Liver (tissue), 9 donors: ENCODE results near the gene TRPT1. TPM values are rescaled to one million over a fixed set of nuclear protein-coding genes. Genes with fewer than 3 reads are reported as not detected.
A peak's percentile ranks its signal among the peaks of the same experiment; 100 is the strongest.

Experiments
- DNase-seq: peaks from one replicate; pipeline ENCODE4 v3.0.0-alpha.2; 2017; ENCODE audit warnings: low spot score
- H3K27ac ChIP-seq, 2 donors: one replicate each; pipeline ENCODE4 v1.7.0; 2013; ENCODE audit warnings: inconsistent platforms in 2 of 2, low read length in 2 of 2, control low read depth in 1 of 2, low read depth in 1 of 2, mild to moderate bottlenecking in 1 of 2
- H3K27me3 ChIP-seq, 4 donors: one replicate each; pipeline versions ENCODE4 v1.6.1 to v1.7.0; 2013; ENCODE audit warnings: low read length in 3 of 4, inconsistent platforms in 1 of 4, mild to moderate bottlenecking in 1 of 4, moderate library complexity in 1 of 4; ENCODE audit not compliant: control insufficient read depth in 4 of 4, insufficient read depth in 4 of 4
- H3K36me3 ChIP-seq, 4 donors: one replicate each; pipeline versions ENCODE4 v1.6.1 to v1.7.0; 2013; ENCODE audit warnings: low read length in 3 of 4, mild to moderate bottlenecking in 3 of 4, low read depth in 1 of 4, moderate library complexity in 1 of 4; ENCODE audit not compliant: control insufficient read depth in 4 of 4, insufficient read depth in 3 of 4
- H3K4me1 ChIP-seq, 4 donors: one replicate each; pipeline versions ENCODE4 v1.6.1 to v1.7.0; 2013; ENCODE audit warnings: low read length in 3 of 4, mild to moderate bottlenecking in 3 of 4, moderate library complexity in 1 of 4; ENCODE audit not compliant: control insufficient read depth in 4 of 4, insufficient read depth in 4 of 4
- H3K4me3 ChIP-seq, 3 donors: one replicate each; pipeline versions ENCODE4 v1.6.1 to v1.7.0; 2013; ENCODE audit warnings: low read length in 3 of 3, control low read depth in 1 of 3, low read depth in 1 of 3, mild to moderate bottlenecking in 1 of 3
- H3K9ac ChIP-seq, 2 donors: one replicate each; pipeline ENCODE4 v1.7.0; 2013; ENCODE audit warnings: low read length in 2 of 2, mild to moderate bottlenecking in 2 of 2, moderate library complexity in 2 of 2, control low read depth in 1 of 2, low read depth in 1 of 2
- H3K9me3 ChIP-seq, 4 donors: one replicate each; pipeline versions ENCODE4 v1.6.1 to v1.7.0; 2013; ENCODE audit warnings: low read length in 3 of 4; ENCODE audit not compliant: control insufficient read depth in 4 of 4
- EGR1 ChIP-seq, 2 donors: IDR thresholded peaks; 2 replicates each; pipeline ENCODE4 v1.6.1; 2016 to 2018; ENCODE audit warnings: antibody characterized with exemption in 2 of 2, low read depth in 2 of 2
- FOXA1 ChIP-seq: IDR thresholded peaks from 2 replicates; pipeline ENCODE4 v1.6.1; 2016; ENCODE audit warnings: antibody characterized with exemption
- GABPA ChIP-seq, 2 donors: IDR thresholded peaks in 1 of 2; conservative IDR thresholded peaks in 1 of 2; 2 replicates each; pipeline ENCODE4 v1.6.1; 2016; ENCODE audit warnings: antibody characterized with exemption in 2 of 2, mild to moderate bottlenecking in 1 of 2, moderate library complexity in 1 of 2
- HNF4A ChIP-seq, 2 donors: conservative IDR thresholded peaks; 2 replicates each; pipeline ENCODE4 v1.6.1; 2016; ENCODE audit warnings: antibody characterized with exemption in 2 of 2, mild to moderate bottlenecking in 2 of 2
- JUND ChIP-seq, 2 donors: IDR thresholded peaks; 2 replicates each; pipeline ENCODE4 v1.6.1; 2016; ENCODE audit warnings: antibody characterized with exemption in 2 of 2
- NR2F2 ChIP-seq: IDR thresholded peaks from 2 replicates; pipeline ENCODE4 v1.6.1; 2016; ENCODE audit warnings: antibody characterized with exemption
- RAD21 ChIP-seq, 2 donors: IDR thresholded peaks; 2 replicates each; pipeline ENCODE4 v1.6.1; 2016; ENCODE audit warnings: antibody characterized with exemption in 2 of 2, mild to moderate bottlenecking in 2 of 2
- RXRA ChIP-seq, 2 donors: IDR thresholded peaks; 2 replicates each; pipeline ENCODE4 v1.6.1; 2017 to 2018; ENCODE audit warnings: antibody characterized with exemption in 2 of 2, mild to moderate bottlenecking in 1 of 2
- TAF1 ChIP-seq: conservative IDR thresholded peaks from 2 replicates; pipeline ENCODE4 v1.6.1; 2016; ENCODE audit warnings: antibody characterized with exemption, mild to moderate bottlenecking
- YY1 ChIP-seq: IDR thresholded peaks from 2 replicates; pipeline ENCODE4 v1.6.1; 2016; ENCODE audit warnings: antibody characterized with exemption, mild to moderate bottlenecking
- WGBS: extraction: QIAGEN DNeasy Blood & Tissue Kit; methylation state at CpG from one replicate; pipeline ENCODE4 v1.1.7; 2013; 5-methylcytosine and 5-hydroxymethylcytosine counted together
- polyA plus RNA-seq, 2 donors: library from polyadenylated mRNA; stranded (reverse) in 1 of 2; unstranded in 1 of 2; fragments of 200-250 nt in 1 of 2; fragments of >200 nt in 1 of 2; fragmentation: Nextera tagmentation in 1 of 2; extraction: Ambion mirVana in 1 of 2; gene quantifications; one replicate each; pipeline versions ENCODE4 v1.2.1 to v1.2.3, GENCODE V29; 2013 to 2015
- total RNA-seq, 2 donors: library from RNA; depleted of rRNA; stranded (reverse); fragments of >200 nt; gene quantifications; one replicate each; pipeline ENCODE4 v1.2.3, GENCODE V29; 2014
- TF ChIP-seq, protein P1 (sequence below): IDR thresholded peaks from 2 replicates; pipeline ENCODE4 v1.6.1; 2016; ENCODE audit warnings: antibody characterized with exemption
- TF ChIP-seq, protein P2 (sequence below): IDR thresholded peaks from 2 replicates; pipeline ENCODE4 v1.6.1; 2016; ENCODE audit warnings: antibody characterized with exemption, mild to moderate bottlenecking
- TF ChIP-seq, protein P3 (sequence below): IDR thresholded peaks from 2 replicates; pipeline ENCODE4 v1.6.1; 2016; ENCODE audit warnings: antibody characterized with exemption
- TF ChIP-seq, protein P4 (sequence below): fragments of 150-350 bp; IDR thresholded peaks from 2 replicates; pipeline ENCODE4 v1.5.1; 2017; ENCODE audit warnings: improper control_type of control experiment, low read depth, low read length; ENCODE audit not compliant: missing input control
- TF ChIP-seq, protein P5 (sequence below): IDR thresholded peaks from 2 replicates; pipeline ENCODE4 v1.6.1; 2016; ENCODE audit warnings: antibody characterized with exemption
- donor health status: healthy.
- donor health status: healthy.
- donor health status: healthy.
- donor health status: healthy.
- donor health status: healthy.

Gene TRPT1
- total and polyA plus RNA-seq, 4 donors = 14.0 to 37.8 (median 20.8) TPM

DNA sequence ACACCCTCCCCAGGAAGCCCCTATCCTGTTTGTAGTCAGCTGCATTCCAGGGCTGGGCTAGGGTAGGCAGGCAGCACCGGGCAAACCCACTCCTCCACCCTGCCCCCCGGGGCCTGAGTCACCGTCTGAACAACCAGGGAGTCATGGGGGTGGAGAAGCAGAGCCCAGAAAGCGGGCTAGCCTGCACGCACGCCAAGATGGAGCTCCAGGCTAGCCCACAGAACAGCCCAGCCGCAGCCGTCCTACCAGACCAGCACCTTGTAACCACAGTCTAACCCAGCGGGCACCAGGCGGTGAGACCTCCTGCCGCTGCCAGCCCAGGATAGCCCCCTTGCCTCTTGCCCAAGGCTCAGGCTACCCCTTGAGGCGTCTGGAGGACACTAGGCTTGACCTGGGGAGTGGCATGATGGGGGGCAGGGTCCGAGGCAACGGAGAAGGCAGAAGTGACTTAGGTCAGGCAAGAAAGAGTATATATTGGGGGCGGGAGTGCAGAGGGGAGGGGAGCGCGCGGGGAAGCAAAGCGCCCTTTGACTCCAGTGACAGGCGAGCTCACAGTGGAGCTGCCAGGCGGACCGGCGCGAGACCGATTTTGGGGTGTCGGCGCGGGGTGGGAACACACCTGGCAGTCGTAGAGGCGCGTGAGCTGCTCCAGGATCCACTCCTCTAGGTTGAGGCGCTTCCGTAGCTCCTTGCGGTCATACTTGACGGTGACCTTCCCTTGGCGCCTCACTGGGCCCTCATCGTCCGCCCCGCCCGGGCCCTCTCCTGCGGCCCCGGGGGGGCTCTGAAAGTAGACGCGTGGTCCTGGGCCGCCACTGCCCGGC is 20.0 kb upstream of the TRPT1 start:
- Histone ChIP-seq H3K4me1 (peaks cover 17 to 66% (median 49%) of the 10 kb centered on the region in 4 donors), H3K9me3 (no peaks in the 10 kb centered on the region), H3K9ac (peak overlapping the region; percentile 32 to 76), H3K36me3 (peaks cover 0 to 6% (median 4%) of the 10 kb centered on the region in 4 donors), H3K27me3 (no peaks in the 10 kb centered on the region), H3K4me3 (peak overlapping the region; percentile 74 to 92 (median 89)), H3K27ac (peak overlapping the region; percentile 90 to 92)
- whole genome bisulfite sequencing = 1% methylated on average over 46 of the region's 46 CpGs
- DNase-seq = no peak
- no peak for TF ChIP-seq RXRA (IDR thresholded peaks at IDR 0.05)
- TF ChIP-seq, protein P1, sequence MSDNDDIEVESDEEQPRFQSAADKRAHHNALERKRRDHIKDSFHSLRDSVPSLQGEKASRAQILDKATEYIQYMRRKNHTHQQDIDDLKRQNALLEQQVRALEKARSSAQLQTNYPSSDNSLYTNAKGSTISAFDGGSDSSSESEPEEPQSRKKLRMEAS = no peak
- TF ChIP-seq HNF4A (conservative IDR thresholded peaks at IDR 0.05) = peak in 1 of 2 donors; percentile 16

DNA sequence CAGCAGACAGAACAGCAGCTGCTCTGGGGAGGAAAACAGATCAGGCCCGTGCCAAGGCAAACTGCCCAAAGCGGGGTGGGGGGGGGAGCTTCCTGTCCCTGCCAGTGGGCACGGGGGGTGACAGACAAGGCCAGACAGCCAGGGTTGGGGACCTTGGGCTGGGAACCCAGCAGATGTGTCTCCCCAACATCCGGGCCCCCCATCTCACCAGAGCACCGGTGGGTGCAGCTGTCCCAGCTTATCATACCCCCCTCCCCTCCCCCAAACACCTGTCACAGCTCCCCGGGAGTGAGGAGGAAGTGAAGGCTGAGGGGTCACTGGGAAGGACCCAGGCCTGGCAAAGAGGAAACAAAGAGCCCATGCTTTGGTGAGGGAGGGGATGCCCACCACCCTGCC is 19.4 kb upstream of the TRPT1 start:
- Histone ChIP-seq H3K27me3 (no peaks in the 10 kb centered on the region), H3K9me3 (no peaks in the 10 kb centered on the region), H3K4me3 (peak overlapping the region; percentile 74 to 92 (median 89)), H3K27ac (peak overlapping the region; percentile 90 to 92), H3K9ac (peak overlapping the region; percentile 32 to 76), H3K36me3 (peaks cover 0 to 6% (median 4%) of the 10 kb centered on the region in 4 donors), H3K4me1 (peaks cover 16 to 62% (median 46%) of the 10 kb centered on the region in 4 donors)
- TF ChIP-seq FOXA1 (no peak), TAF1 (no peak), NR2F2 (no peak), EGR1 (IDR thresholded peaks at IDR 0.05; ENCODE audit: low read depth in 2 of 2) (no peak), HNF4A (conservative IDR thresholded peaks at IDR 0.05) (no peak), RAD21 (IDR thresholded peaks at IDR 0.05) (no peak), GABPA (IDR thresholded peaks at IDR 0.05 in 1 of 2, conservative IDR thresholded peaks at IDR 0.05 in 1 of 2) (no peak)
- TF ChIP-seq, protein P2, sequence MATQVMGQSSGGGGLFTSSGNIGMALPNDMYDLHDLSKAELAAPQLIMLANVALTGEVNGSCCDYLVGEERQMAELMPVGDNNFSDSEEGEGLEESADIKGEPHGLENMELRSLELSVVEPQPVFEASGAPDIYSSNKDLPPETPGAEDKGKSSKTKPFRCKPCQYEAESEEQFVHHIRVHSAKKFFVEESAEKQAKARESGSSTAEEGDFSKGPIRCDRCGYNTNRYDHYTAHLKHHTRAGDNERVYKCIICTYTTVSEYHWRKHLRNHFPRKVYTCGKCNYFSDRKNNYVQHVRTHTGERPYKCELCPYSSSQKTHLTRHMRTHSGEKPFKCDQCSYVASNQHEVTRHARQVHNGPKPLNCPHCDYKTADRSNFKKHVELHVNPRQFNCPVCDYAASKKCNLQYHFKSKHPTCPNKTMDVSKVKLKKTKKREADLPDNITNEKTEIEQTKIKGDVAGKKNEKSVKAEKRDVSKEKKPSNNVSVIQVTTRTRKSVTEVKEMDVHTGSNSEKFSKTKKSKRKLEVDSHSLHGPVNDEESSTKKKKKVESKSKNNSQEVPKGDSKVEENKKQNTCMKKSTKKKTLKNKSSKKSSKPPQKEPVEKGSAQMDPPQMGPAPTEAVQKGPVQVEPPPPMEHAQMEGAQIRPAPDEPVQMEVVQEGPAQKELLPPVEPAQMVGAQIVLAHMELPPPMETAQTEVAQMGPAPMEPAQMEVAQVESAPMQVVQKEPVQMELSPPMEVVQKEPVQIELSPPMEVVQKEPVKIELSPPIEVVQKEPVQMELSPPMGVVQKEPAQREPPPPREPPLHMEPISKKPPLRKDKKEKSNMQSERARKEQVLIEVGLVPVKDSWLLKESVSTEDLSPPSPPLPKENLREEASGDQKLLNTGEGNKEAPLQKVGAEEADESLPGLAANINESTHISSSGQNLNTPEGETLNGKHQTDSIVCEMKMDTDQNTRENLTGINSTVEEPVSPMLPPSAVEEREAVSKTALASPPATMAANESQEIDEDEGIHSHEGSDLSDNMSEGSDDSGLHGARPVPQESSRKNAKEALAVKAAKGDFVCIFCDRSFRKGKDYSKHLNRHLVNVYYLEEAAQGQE = no peak
- TF ChIP-seq, protein P3, sequence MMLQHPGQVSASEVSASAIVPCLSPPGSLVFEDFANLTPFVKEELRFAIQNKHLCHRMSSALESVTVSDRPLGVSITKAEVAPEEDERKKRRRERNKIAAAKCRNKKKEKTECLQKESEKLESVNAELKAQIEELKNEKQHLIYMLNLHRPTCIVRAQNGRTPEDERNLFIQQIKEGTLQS = no peak
- 6% methylated on average over 6 of the region's 6 CpGs for WGBS
- no peak for DNase-seq

DNA sequence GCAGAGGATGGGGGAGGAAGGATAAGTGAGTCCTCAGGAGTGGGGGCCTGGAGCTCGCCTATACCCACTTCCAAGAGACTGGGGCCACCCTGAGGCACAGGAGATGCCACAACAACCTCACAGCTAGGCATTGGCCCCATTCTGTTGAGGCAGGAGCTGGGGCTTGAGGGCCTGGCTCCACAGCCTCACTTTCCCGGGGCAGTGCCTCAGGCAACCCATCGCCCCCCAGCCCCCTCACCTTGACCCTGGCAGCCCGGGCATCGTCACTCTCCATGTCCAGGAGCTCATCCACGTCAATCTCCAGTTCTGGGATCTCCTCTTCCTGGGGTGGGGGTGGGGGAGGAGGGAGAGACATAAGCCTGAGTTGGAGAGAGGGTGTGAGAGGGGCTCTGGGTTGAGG is 19.0 kb upstream of the TRPT1 start:
- H3K4me1 ChIP-seq = peaks cover 16 to 62% (median 46%) of the 10 kb centered on the region in 4 donors
- TF ChIP-seq RXRA (IDR thresholded peaks at IDR 0.05) (no peak), JUND (IDR thresholded peaks at IDR 0.05) (no peak), HNF4A (conservative IDR thresholded peaks at IDR 0.05) (no peak), RAD21 (IDR thresholded peaks at IDR 0.05) (no peak), YY1 (no peak)
- TF ChIP-seq, protein P4, sequence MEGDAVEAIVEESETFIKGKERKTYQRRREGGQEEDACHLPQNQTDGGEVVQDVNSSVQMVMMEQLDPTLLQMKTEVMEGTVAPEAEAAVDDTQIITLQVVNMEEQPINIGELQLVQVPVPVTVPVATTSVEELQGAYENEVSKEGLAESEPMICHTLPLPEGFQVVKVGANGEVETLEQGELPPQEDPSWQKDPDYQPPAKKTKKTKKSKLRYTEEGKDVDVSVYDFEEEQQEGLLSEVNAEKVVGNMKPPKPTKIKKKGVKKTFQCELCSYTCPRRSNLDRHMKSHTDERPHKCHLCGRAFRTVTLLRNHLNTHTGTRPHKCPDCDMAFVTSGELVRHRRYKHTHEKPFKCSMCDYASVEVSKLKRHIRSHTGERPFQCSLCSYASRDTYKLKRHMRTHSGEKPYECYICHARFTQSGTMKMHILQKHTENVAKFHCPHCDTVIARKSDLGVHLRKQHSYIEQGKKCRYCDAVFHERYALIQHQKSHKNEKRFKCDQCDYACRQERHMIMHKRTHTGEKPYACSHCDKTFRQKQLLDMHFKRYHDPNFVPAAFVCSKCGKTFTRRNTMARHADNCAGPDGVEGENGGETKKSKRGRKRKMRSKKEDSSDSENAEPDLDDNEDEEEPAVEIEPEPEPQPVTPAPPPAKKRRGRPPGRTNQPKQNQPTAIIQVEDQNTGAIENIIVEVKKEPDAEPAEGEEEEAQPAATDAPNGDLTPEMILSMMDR = no peak
- TF ChIP-seq, protein P1 = no peak
- TF ChIP-seq, protein P5, sequence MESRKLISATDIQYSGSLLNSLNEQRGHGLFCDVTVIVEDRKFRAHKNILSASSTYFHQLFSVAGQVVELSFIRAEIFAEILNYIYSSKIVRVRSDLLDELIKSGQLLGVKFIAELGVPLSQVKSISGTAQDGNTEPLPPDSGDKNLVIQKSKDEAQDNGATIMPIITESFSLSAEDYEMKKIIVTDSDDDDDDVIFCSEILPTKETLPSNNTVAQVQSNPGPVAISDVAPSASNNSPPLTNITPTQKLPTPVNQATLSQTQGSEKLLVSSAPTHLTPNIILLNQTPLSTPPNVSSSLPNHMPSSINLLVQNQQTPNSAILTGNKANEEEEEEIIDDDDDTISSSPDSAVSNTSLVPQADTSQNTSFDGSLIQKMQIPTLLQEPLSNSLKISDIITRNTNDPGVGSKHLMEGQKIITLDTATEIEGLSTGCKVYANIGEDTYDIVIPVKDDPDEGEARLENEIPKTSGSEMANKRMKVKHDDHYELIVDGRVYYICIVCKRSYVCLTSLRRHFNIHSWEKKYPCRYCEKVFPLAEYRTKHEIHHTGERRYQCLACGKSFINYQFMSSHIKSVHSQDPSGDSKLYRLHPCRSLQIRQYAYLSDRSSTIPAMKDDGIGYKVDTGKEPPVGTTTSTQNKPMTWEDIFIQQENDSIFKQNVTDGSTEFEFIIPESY = no peak

More for the DNA sequence above, 19.0 kb upstream of the TRPT1 start:
- H3K27ac ChIP-seq = peak overlapping the region; percentile 90 to 92
- peak overlapping the region in 2 of 3 donors; percentile 89 to 92 for H3K4me3 ChIP-seq
- H3K27me3 ChIP-seq = no peaks in the 10 kb centered on the region
- H3K9me3 ChIP-seq = no peaks in the 10 kb centered on the region
- peaks cover 0 to 6% (median 4%) of the 10 kb centered on the region in 4 donors for H3K36me3 ChIP-seq
- peak overlapping the region in 1 of 2 donors; percentile 36 for H3K9ac ChIP-seq
- no peak for DNase-seq
- 23% methylated on average over 6 of the region's 6 CpGs for WGBS
